ENCODE measurements around the gene TP53I3. TPM values are rescaled to one million over a fixed set of nuclear protein-coding genes. Genes with fewer than 3 reads are reported as not detected.

The TP53I3 gene
- total RNA-seq, 1 experiment from 2014 or later = 20.1 TPM

- peak overlapping the region; percentile 64 to 69 for H3K4me3 ChIP-seq (replicated peaks in 1 of 2; ENCODE audit: low read depth in 1 of 2, low read length in 2 of 2)
- no peaks in the 10 kb centered on the region for H4K20me1 ChIP-seq (ENCODE audit: insufficient read depth)
- H3K36me3 ChIP-seq (ENCODE audit: control insufficient read depth in 1 of 2, insufficient read depth in 2 of 2, low read length in 2 of 2) = no peaks in the 10 kb centered on the region
- H3K9me2 ChIP-seq (ENCODE audit: insufficient read depth) = no peaks in the 10 kb centered on the region
- H3K79me2 ChIP-seq (ENCODE audit: insufficient read depth, low read length) = peaks cover 12% of the 10 kb centered on the region; the same call in 1 of the 2 replicates
- peak overlapping the region; percentile 90 for H3K4me2 ChIP-seq (ENCODE audit: low read length)
- H3K27ac ChIP-seq (ENCODE audit: low read depth, low read length) = no peak overlapping the region
- peak overlapping the region; percentile 44 for H3K9ac ChIP-seq (ENCODE audit: low read length)
- no peaks in the 10 kb centered on the region for H3K9me3 ChIP-seq (ENCODE audit: control insufficient read depth in 1 of 2, insufficient read depth in 1 of 2, low read depth in 1 of 2, low read length in 2 of 2)
- ChIA-PET CTCF (interaction anchor here (1.0 kb wide), 1 partner anchor 114 kb away, joined by 3 read pairs; no protein-coding TSS in a partner anchor), RAD21 (ENCODE audit: low non-redundant PET in 1 of 2, low total read pairs in 2 of 2, uncharacterized antibody in 2 of 2, unreplicated experiment in 2 of 2) (no interaction called here), POLR2A (interaction anchor here (2.4 kb wide), 1 partner anchor 26 kb away, joined by 16 read pairs; the partner anchor contains the start of gene SF3B6)
- H2AFZ ChIP-seq (ENCODE audit: low read depth, low read length, poor library complexity, severe bottlenecking) = no peak overlapping the region
- TSS peak; percentile 31 for BruUV-seq (replicated peaks)
- intact Hi-C loops (cut with micrococcal nuclease) = loop anchor here (2.0 kb wide), 1 partner anchor 26 kb away; the partner anchor contains the start of gene SF3B6
- TF ChIP-seq, protein P1, sequence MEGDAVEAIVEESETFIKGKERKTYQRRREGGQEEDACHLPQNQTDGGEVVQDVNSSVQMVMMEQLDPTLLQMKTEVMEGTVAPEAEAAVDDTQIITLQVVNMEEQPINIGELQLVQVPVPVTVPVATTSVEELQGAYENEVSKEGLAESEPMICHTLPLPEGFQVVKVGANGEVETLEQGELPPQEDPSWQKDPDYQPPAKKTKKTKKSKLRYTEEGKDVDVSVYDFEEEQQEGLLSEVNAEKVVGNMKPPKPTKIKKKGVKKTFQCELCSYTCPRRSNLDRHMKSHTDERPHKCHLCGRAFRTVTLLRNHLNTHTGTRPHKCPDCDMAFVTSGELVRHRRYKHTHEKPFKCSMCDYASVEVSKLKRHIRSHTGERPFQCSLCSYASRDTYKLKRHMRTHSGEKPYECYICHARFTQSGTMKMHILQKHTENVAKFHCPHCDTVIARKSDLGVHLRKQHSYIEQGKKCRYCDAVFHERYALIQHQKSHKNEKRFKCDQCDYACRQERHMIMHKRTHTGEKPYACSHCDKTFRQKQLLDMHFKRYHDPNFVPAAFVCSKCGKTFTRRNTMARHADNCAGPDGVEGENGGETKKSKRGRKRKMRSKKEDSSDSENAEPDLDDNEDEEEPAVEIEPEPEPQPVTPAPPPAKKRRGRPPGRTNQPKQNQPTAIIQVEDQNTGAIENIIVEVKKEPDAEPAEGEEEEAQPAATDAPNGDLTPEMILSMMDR (IDR thresholded peaks at IDR 0.05 in 2 of 3, conservative IDR thresholded peaks at IDR 0.05 in 1 of 3; ENCODE audit: borderline replicate concordance in 1 of 3, insufficient read depth in 1 of 3, low read depth in 2 of 3, low read length in 2 of 3) = no peak
- no peak for TF ChIP-seq FOSL1 (IDR thresholded peaks at IDR 0.05; ENCODE audit: low read depth)
- TF ChIP-seq EGR1 (IDR thresholded peaks at IDR 0.05; ENCODE audit: low read depth) = no peak
- no peak for TF ChIP-seq EZH2phosphoT487 (IDR thresholded peaks at IDR 0.05; ENCODE audit: borderline replicate concordance)
- no peak for TF ChIP-seq ELF1 (IDR thresholded peaks at IDR 0.05; ENCODE audit: borderline replicate concordance, low read depth)
- no peak for TF ChIP-seq SRF (IDR thresholded peaks at IDR 0.05; ENCODE audit: low read depth)
- no peak for TF ChIP-seq TCF7L2 (IDR thresholded peaks at IDR 0.05; ENCODE audit: borderline replicate concordance, extremely low read depth, insufficient read depth, insufficient read length)
- no peak for TF ChIP-seq REST (IDR thresholded peaks at IDR 0.05; ENCODE audit: low read depth)
- no peak for TF ChIP-seq ZBTB33 (IDR thresholded peaks at IDR 0.05; ENCODE audit: extremely low read depth, insufficient replicate concordance, low read length)
- TF ChIP-seq SP1 (IDR thresholded peaks at IDR 0.05; ENCODE audit: low read depth) = no peak
- no peak for TF ChIP-seq CEBPB (IDR thresholded peaks at IDR 0.05; ENCODE audit: low read depth)
- TF ChIP-seq YY1 (IDR thresholded peaks at IDR 0.05; ENCODE audit: extremely low read depth, insufficient replicate concordance, low read depth, low read length) = no peak
- no peaks in the 10 kb centered on the region for H3K27me3 ChIP-seq (ENCODE audit: insufficient read depth, low read length)
- ATAC-seq = no peak
- DNase-seq (ENCODE audit: low read depth, low spot score) = no peak
- H3K4me1 ChIP-seq (ENCODE audit: control insufficient read depth in 1 of 2, insufficient read depth in 2 of 2, low read length in 2 of 2) = peaks cover 13 to 30% of the 10 kb centered on the region in 2 experiments
Observed at GRCh38 chr2:24050041-24050979, 34.3 kb downstream of the TP53I3 start.
